Measurements from ENCODE around the gene GRHL3. TPM values are rescaled to one million over a fixed set of nuclear protein-coding genes. Genes with fewer than 3 reads are reported as not detected.

Gene GRHL3
- total RNA-seq, 3 donors from 2014 or later, result 0.65 TPM; not detected in 2

GRCh38 chr1:24344090-24344742 is 25.1 kb downstream of the GRHL3 start:
- intact Hi-C loops (cut with DNase I, micrococcal nuclease), result no loop called here

GRCh38 chr1:24345334-24345733 is 26.2 kb downstream of the GRHL3 start:
- no peak for DNase-seq
- H3K36me3 ChIP-seq (ENCODE audit: low read depth), result no peaks in the 10 kb centered on the region
- no peak for ATAC-seq
- no peaks in the 10 kb centered on the region for H3K4me1 ChIP-seq (ENCODE audit: low read depth)
- no peak overlapping the region for H3K4me3 ChIP-seq
- no peak for TF ChIP-seq CTCF (IDR thresholded peaks at IDR 0.05)
- H3K9me3 ChIP-seq, result no peaks in the 10 kb centered on the region
- intact Hi-C loops (cut with DNase I, micrococcal nuclease), result no loop called here

More at GRCh38 chr1:24344090-24344742, 25.1 kb downstream of the GRHL3 start:
- TF ChIP-seq CTCF (IDR thresholded peaks at IDR 0.05), result no peak
- Histone ChIP-seq H3K4me1 (ENCODE audit: low read depth) (no peaks in the 10 kb centered on the region), H3K36me3 (ENCODE audit: low read depth) (no peaks in the 10 kb centered on the region), H3K4me3 (no peak overlapping the region), H3K9me3 (no peaks in the 10 kb centered on the region)
- ATAC-seq, result peak; percentile 8
- DNase-seq, result no peak

- no peak for ATAC-seq
Measured at GRCh38 chr1:24347159-24347934, 28.2 kb downstream of the GRHL3 start.

GRCh38 chr1:24348196-24348595 is 29.0 kb downstream of the GRHL3 start:
- ATAC-seq (no peak), DNase-seq (no peak)
- Histone ChIP-seq H3K36me3 (ENCODE audit: low read depth) (no peaks in the 10 kb centered on the region), H3K4me3 (no peak overlapping the region), H3K9me3 (no peaks in the 10 kb centered on the region), H3K4me1 (ENCODE audit: low read depth) (no peaks in the 10 kb centered on the region)
- intact Hi-C loops (cut with DNase I, micrococcal nuclease), result no loop called here
- TF ChIP-seq CTCF (IDR thresholded peaks at IDR 0.05), result no peak

More at GRCh38 chr1:24347159-24347934, 28.2 kb downstream of the GRHL3 start:
- H3K36me3 ChIP-seq (ENCODE audit: low read depth), result no peaks in the 10 kb centered on the region
- H3K9me3 ChIP-seq, result no peaks in the 10 kb centered on the region
- no peak overlapping the region for H3K4me3 ChIP-seq
- no peaks in the 10 kb centered on the region for H3K4me1 ChIP-seq (ENCODE audit: low read depth)
- TF ChIP-seq CTCF (IDR thresholded peaks at IDR 0.05), result no peak
- DNase-seq, result no peak
- intact Hi-C loops (cut with DNase I, micrococcal nuclease), result no loop called here

GRCh38 chr1:24349891-24350290 is 30.7 kb downstream of the GRHL3 start:
- Histone ChIP-seq H3K9me3 (no peaks in the 10 kb centered on the region), H3K4me1 (ENCODE audit: low read depth) (no peaks in the 10 kb centered on the region), H3K36me3 (ENCODE audit: low read depth) (no peaks in the 10 kb centered on the region), H3K4me3 (no peak overlapping the region)
- no peak for TF ChIP-seq CTCF (IDR thresholded peaks at IDR 0.05)
- no peak for ATAC-seq
- intact Hi-C loops (cut with DNase I, micrococcal nuclease), result loop anchor here in 1 of 2 donors (10.0 kb wide), 1 partner anchor 115 kb away; no protein-coding TSS in a partner anchor
- DNase-seq, result no peak

Data from mucosa of descending colon (tissue), 3 donors.